HCT116 (cell line): Measurements from ENCODE around the gene USP48. TPM values are rescaled to one million over a fixed set of nuclear protein-coding genes. Genes with fewer than 3 reads are reported as not detected.

Source experiments
- ATAC-seq: fragments of 200-7000 bp; cut with Tn5 transposase; 2 replicates; pipeline ENCODE4 v1.9.1; 2020; ENCODE audit warnings: mild to moderate bottlenecking, moderate library complexity
- BruUV-seq: library from RNA; stranded (reverse); fragments of 400-500 nt; replicated peaks from 2 replicates; lab custom pipeline; 2021; lab: Mats Ljungman, UMichigan
- CTCF ChIA-PET: fragments of 300-600 bp; sonication (Branson Sonifier 250); formaldehyde crosslinking; loops from one replicate; lab custom pipeline; 2021; ENCODE audit warnings: antibody characterized with exemption; lab: Charles Lee
- POLR2A ChIA-PET: fragments of 300-600, 350-600 bp; sonication (Branson Sonifier 250); formaldehyde crosslinking; loops from one replicate; lab custom pipeline; 2021; ENCODE audit warnings: antibody characterized with exemption; lab: Charles Lee
- RAD21 ChIA-PET, 2 experiments: fragments of 300-600 bp; sonication (Branson Sonifier 250); formaldehyde crosslinking; loops; one replicate each; lab custom pipeline; 2023; ENCODE audit warnings: low total read pairs in 2 of 2; ENCODE audit not compliant: uncharacterized antibody in 2 of 2, unreplicated experiment in 2 of 2, low non-redundant PET in 1 of 2; lab: Charles Lee
- DNase-seq: peaks from one replicate; pipeline ENCODE4 v3.0.0-alpha.2; 2010; ENCODE audit warnings: low read depth, low spot score
- H2AFZ ChIP-seq: fragments of 200-600 bp; shearing (Covaris generic), sonication (generic); 2 replicates; pipeline ENCODE4 v1.6.1; 2017; ENCODE audit warnings: low read depth, mixed run types, mixed read lengths, antibody characterized with exemption, low read length; ENCODE audit not compliant: poor library complexity, severe bottlenecking
- H3K27ac ChIP-seq: 2 replicates; pipeline ENCODE4 v1.5.1; 2012; ENCODE audit warnings: low read depth, low read length
- H3K27me3 ChIP-seq: fragments of 200-600 bp; sonication (generic); 2 replicates; pipeline ENCODE4 v1.6.1; 2016; ENCODE audit warnings: mixed run types, low read length, mixed read lengths; ENCODE audit not compliant: insufficient read depth
- H3K36me3 ChIP-seq, 2 experiments: fragments of 200-500 bp in 1 of 2; fragments of 200-600 bp in 1 of 2; sonication (Bioruptor generic) in 1 of 2; sonication (generic) in 1 of 2; 2 replicates each; pipeline versions ENCODE4 v1.5.1 to v1.6.1; 2014 to 2016; ENCODE audit warnings: low read length in 2 of 2, inconsistent platforms in 1 of 2, mixed read lengths in 1 of 2, mixed run types in 1 of 2; ENCODE audit not compliant: insufficient read depth in 2 of 2, control insufficient read depth in 1 of 2
- H3K4me1 ChIP-seq, 2 experiments: fragments of 200-600 bp in 1 of 2; sonication (generic) in 1 of 2; 2 replicates each; pipeline versions ENCODE4 v1.5.1 to v1.6.1; 2012 to 2017; ENCODE audit warnings: low read length in 2 of 2, inconsistent platforms in 1 of 2, mild to moderate bottlenecking in 1 of 2, mixed read lengths in 1 of 2, mixed run types in 1 of 2, moderate library complexity in 1 of 2; ENCODE audit not compliant: insufficient read depth in 2 of 2, control insufficient read depth in 1 of 2
- H3K4me2 ChIP-seq: fragments of 200-600 bp; sonication (generic); 2 replicates; pipeline ENCODE4 v1.6.1; 2017; ENCODE audit warnings: mixed run types, low read length, mixed read lengths
- H3K4me3 ChIP-seq, 2 experiments: fragments of 200-600 bp in 1 of 2; sonication (generic) in 1 of 2; replicated peaks in 1 of 2; 2 replicates each; pipeline ENCODE4 v1.5.1; 2011 to 2016; ENCODE audit warnings: low read length in 2 of 2, control low read depth in 1 of 2, low read depth in 1 of 2, mild to moderate bottlenecking in 1 of 2, mixed read lengths in 1 of 2, mixed run types in 1 of 2
- H3K79me2 ChIP-seq: fragments of 200-600 bp; sonication (generic); 2 replicates; pipeline ENCODE4 v1.6.1; 2017; ENCODE audit warnings: mild to moderate bottlenecking, mixed run types, low read length, moderate library complexity, mixed read lengths; ENCODE audit not compliant: insufficient read depth
- H3K9ac ChIP-seq: fragments of 200-600 bp; sonication (generic); 2 replicates; pipeline ENCODE4 v1.6.1; 2016; ENCODE audit warnings: low read length, mixed read lengths
- H3K9me2 ChIP-seq: fragments of 200-600 bp; sonication (generic), shearing (Covaris generic); 2 replicates; pipeline ENCODE4 v1.6.1; 2017; ENCODE audit warnings: mixed run types, mild to moderate bottlenecking, moderate library complexity; ENCODE audit not compliant: insufficient read depth
- H3K9me3 ChIP-seq, 2 experiments: fragments of 200-500 bp in 1 of 2; fragments of 200-600 bp in 1 of 2; sonication (Bioruptor generic) in 1 of 2; sonication (generic) in 1 of 2; 2 replicates each; pipeline ENCODE4 v1.6.1; 2014 to 2017; ENCODE audit warnings: low read length in 2 of 2, mixed read lengths in 2 of 2, inconsistent platforms in 1 of 2, low read depth in 1 of 2, mild to moderate bottlenecking in 1 of 2, mixed run types in 1 of 2, moderate library complexity in 1 of 2; ENCODE audit not compliant: control insufficient read depth in 1 of 2, insufficient read depth in 1 of 2
- H4K20me1 ChIP-seq: fragments of 200-600 bp; sonication (generic), shearing (Covaris generic); 2 replicates; pipeline ENCODE4 v1.6.1; 2017; ENCODE audit warnings: mixed run types, mild to moderate bottlenecking, moderate library complexity; ENCODE audit not compliant: insufficient read depth
- CBX3 ChIP-seq: IDR thresholded peaks from 2 replicates; pipeline ENCODE4 v1.6.1; 2012; ENCODE audit warnings: low read depth
- CEBPB ChIP-seq: IDR thresholded peaks from 2 replicates; pipeline ENCODE4 v1.6.1; 2012; ENCODE audit warnings: low read depth
- CTCF ChIP-seq, 3 experiments: fragments of 200-600 bp in 1 of 3; sonication (generic) in 1 of 3; IDR thresholded peaks in 2 of 3; conservative IDR thresholded peaks in 1 of 3; 2 replicates each; pipeline ENCODE4 v1.5.1; 2012 to 2017; ENCODE audit warnings: low read depth in 2 of 3, low read length in 2 of 3, antibody characterized with exemption in 1 of 3, borderline replicate concordance in 1 of 3, control low read depth in 1 of 3, mild to moderate bottlenecking in 1 of 3, mixed read lengths in 1 of 3, mixed run types in 1 of 3, moderate library complexity in 1 of 3; ENCODE audit not compliant: insufficient read depth in 1 of 3
- EGR1 ChIP-seq: IDR thresholded peaks from 2 replicates; pipeline ENCODE4 v1.6.1; 2012; ENCODE audit warnings: low read depth
- EZH2phosphoT487 ChIP-seq: fragments of 200-600 bp; IDR thresholded peaks from 2 replicates; pipeline ENCODE4 v1.6.1; 2018; ENCODE audit warnings: antibody characterized with exemption, borderline replicate concordance
- FOSL1 ChIP-seq: IDR thresholded peaks from 2 replicates; pipeline ENCODE4 v1.6.1; 2012; ENCODE audit warnings: low read depth
- JUND ChIP-seq: IDR thresholded peaks from 2 replicates; pipeline ENCODE4 v1.6.1; 2012
- MAX ChIP-seq: IDR thresholded peaks from 2 replicates; pipeline ENCODE4 v1.6.1; 2012
- POLR2AphosphoS5 ChIP-seq: IDR thresholded peaks from 2 replicates; pipeline ENCODE4 v1.6.1; 2011; ENCODE audit warnings: mild to moderate bottlenecking, low read depth, low read length, moderate library complexity
- RAD21 ChIP-seq: IDR thresholded peaks from 2 replicates; pipeline ENCODE4 v1.6.1; 2012; ENCODE audit warnings: low read depth, mild to moderate bottlenecking
- SIN3A ChIP-seq: IDR thresholded peaks from 2 replicates; pipeline ENCODE4 v1.6.1; 2012; ENCODE audit warnings: low read depth
- SP1 ChIP-seq: IDR thresholded peaks from 2 replicates; pipeline ENCODE4 v1.6.1; 2012; ENCODE audit warnings: low read depth
- SRF ChIP-seq: IDR thresholded peaks from 2 replicates; pipeline ENCODE4 v1.6.1; 2012; ENCODE audit warnings: low read depth
- TCF7L2 ChIP-seq: IDR thresholded peaks from 2 replicates; pipeline ENCODE4 v1.7.0; 2011; ENCODE audit warnings: borderline replicate concordance, inconsistent platforms; ENCODE audit not compliant: insufficient read depth, insufficient read length; ENCODE audit errors: extremely low read depth
- YY1 ChIP-seq: IDR thresholded peaks from 2 replicates; pipeline ENCODE4 v1.6.1; 2011; ENCODE audit warnings: low read length, low read depth, moderate library complexity, mild to moderate bottlenecking; ENCODE audit not compliant: insufficient replicate concordance; ENCODE audit errors: extremely low read depth
- ZBTB33 ChIP-seq: IDR thresholded peaks from 2 replicates; pipeline ENCODE4 v1.6.1; 2011; ENCODE audit warnings: mild to moderate bottlenecking, low read length, moderate library complexity; ENCODE audit not compliant: insufficient replicate concordance; ENCODE audit errors: extremely low read depth
- ZFX ChIP-seq: fragments of 450-650 bp; IDR thresholded peaks from 2 replicates; pipeline ENCODE4 v1.6.1; 2017
- intact Hi-C: fragments of 100-400 bp; cut with micrococcal nuclease; formaldehyde crosslinking; loops from 2 replicates; pipeline ENCODE4 v1.10.0; 2022
- total RNA-seq: library from RNA; stranded (reverse); gene quantifications from one replicate; pipeline ENCODE4 v1.2.1, GENCODE V29; 2021; ENCODE audit not compliant: unreplicated experiment

USP48 gene
- total RNA-seq, 1 experiment from 2014 or later = 54.8 TPM

GRCh38 chr1:21644348-21644747 lies 138.6 kb downstream of the USP48 start:
- H3K9me2 ChIP-seq = no peaks in the 10 kb centered on the region
- ChIA-PET POLR2A (no interaction called here), CTCF (no interaction called here), RAD21 (no interaction called here)
- ATAC-seq (no peak), DNase-seq (no peak)
- peaks cover 10 to 28% of the 10 kb centered on the region in 2 experiments for H3K4me1 ChIP-seq
- H3K9me3 ChIP-seq = no peaks in the 10 kb centered on the region
- H3K9ac ChIP-seq = no peak overlapping the region
- intact Hi-C loops = no loop called here
- H3K4me2 ChIP-seq = no peak overlapping the region
- H3K36me3 ChIP-seq = no peaks in the 10 kb centered on the region
- TF ChIP-seq SP1 (no peak), SRF (no peak), ZFX (no peak), FOSL1 (no peak), CTCF (IDR thresholded peaks at IDR 0.05 in 2 of 3, conservative IDR thresholded peaks at IDR 0.05 in 1 of 3; ENCODE audit: borderline replicate concordance in 1 of 3, insufficient read depth in 1 of 3, low read depth in 2 of 3, low read length in 2 of 3) (no peak), RAD21 (no peak)
- H4K20me1 ChIP-seq = no peaks in the 10 kb centered on the region
- no peak overlapping the region for H2AFZ ChIP-seq
- H3K4me3 ChIP-seq = no peak overlapping the region
- H3K27ac ChIP-seq = no peak overlapping the region
- no peaks in the 10 kb centered on the region for H3K79me2 ChIP-seq
- no TSS peak for BruUV-seq
- H3K27me3 ChIP-seq = no peaks in the 10 kb centered on the region

GRCh38 chr1:21643624-21644023 lies 139.3 kb downstream of the USP48 start:
- Histone ChIP-seq H3K9me3 (no peaks in the 10 kb centered on the region), H3K27me3 (no peaks in the 10 kb centered on the region), H2AFZ (no peak overlapping the region), H4K20me1 (no peaks in the 10 kb centered on the region), H3K79me2 (no peaks in the 10 kb centered on the region), H3K36me3 (no peaks in the 10 kb centered on the region), H3K9me2 (no peaks in the 10 kb centered on the region), H3K4me2 (no peak overlapping the region), H3K9ac (no peak overlapping the region), H3K4me3 (no peak overlapping the region), H3K27ac (no peak overlapping the region), H3K4me1 (peaks cover 16 to 35% of the 10 kb centered on the region in 2 experiments)
- intact Hi-C loops = no loop called here
- ChIA-PET RAD21 (no interaction called here), POLR2A (no interaction called here), CTCF (no interaction called here)
- ATAC-seq (no peak), DNase-seq (no peak)
- TF ChIP-seq EGR1 = no peak
- no peak for TF ChIP-seq MAX
- no peak for TF ChIP-seq POLR2AphosphoS5
- TF ChIP-seq JUND = no peak
- no peak for TF ChIP-seq CEBPB
- no peak for TF ChIP-seq TCF7L2
- TF ChIP-seq SIN3A = no peak
- no peak for TF ChIP-seq RAD21
- no peak for TF ChIP-seq YY1
- TF ChIP-seq FOSL1 = no peak
- TF ChIP-seq CBX3 = no peak
- TF ChIP-seq EZH2phosphoT487 = no peak
- no peak for TF ChIP-seq ZBTB33
- no TSS peak for BruUV-seq
